Measurements from ENCODE around the gene SIK3. TPM values are rescaled to one million over a fixed set of nuclear protein-coding genes. Genes with fewer than 3 reads are reported as not detected.

SIK3 gene
- total RNA-seq, 1 experiment from 2014 or later = 31.4 TPM

DNA sequence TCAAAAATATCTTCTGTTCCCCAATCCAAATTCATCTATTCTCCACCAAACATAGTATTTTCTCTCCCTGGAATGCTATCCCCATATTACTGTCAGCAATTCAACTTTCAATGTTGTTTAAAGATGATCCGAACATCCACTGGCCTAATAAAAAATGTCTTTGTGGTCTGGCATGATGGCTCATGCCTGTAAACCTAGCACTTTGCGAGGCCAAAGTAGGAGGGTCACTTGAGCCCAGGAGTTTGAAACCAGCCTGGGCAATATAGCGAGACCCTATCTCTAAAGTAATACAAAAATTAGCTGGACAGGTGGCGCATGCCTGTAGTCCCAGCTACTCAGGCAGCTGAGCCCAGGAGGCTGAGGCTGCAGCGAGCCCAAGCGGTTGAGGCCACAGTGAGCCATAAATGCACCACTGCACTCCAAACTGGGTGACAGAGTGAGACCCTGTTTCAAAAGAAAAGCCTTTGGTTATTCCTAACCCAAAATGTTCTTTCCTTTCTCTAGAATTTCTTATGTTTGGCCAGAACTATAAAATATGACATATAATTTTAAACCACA lies 29.8 kb downstream of the SIK3 start:
- H3K14ac ChIP-seq (ENCODE audit: insufficient read depth, low read length) = no peak overlapping the region
- H2AFZ ChIP-seq (ENCODE audit: low read length) = no peak overlapping the region
- no peak overlapping the region for H3K23ac ChIP-seq (ENCODE audit: insufficient read length, low read depth, low read length)
- Mint-ChIP-seq H3K27me3 (ENCODE audit: low read depth) (no peaks in the 10 kb centered on the region), H3K4me1 (peaks cover 19 to 25% of the 10 kb centered on the region in 2 experiments), H3K9me3 (no peaks in the 10 kb centered on the region), H3K36me3 (ENCODE audit: insufficient read depth in 1 of 3, low read depth in 3 of 3) (peaks cover 0 to 4% (median 2%) of the 10 kb centered on the region in 3 experiments; a peak in 3 of 7 replicates), H3K4me3 (no peak overlapping the region), H3K27ac (no peak overlapping the region)
- no peak overlapping the region for H4K8ac ChIP-seq (replicated peaks; ENCODE audit: insufficient read length, low read depth, low read length)
- H3K9ac ChIP-seq (ENCODE audit: extremely low read depth, insufficient read length, low read length) = no peak overlapping the region
- H3K79me1 ChIP-seq (ENCODE audit: insufficient read depth, low read depth, low read length, poor library complexity, severe bottlenecking) = no peaks in the 10 kb centered on the region
- H3K9me3 ChIP-seq (ENCODE audit: control insufficient read depth, low read depth, low read length) = no peaks in the 10 kb centered on the region
- no peak overlapping the region for H3K56ac ChIP-seq (ENCODE audit: insufficient read length, low read depth, low read length)
- H2BK20ac ChIP-seq (ENCODE audit: low read depth, low read length, poor library complexity, severe bottlenecking) = no peak overlapping the region
- no peak overlapping the region for H2BK12ac ChIP-seq (ENCODE audit: insufficient read length, low read depth, low read length)
- H3K4ac ChIP-seq (ENCODE audit: low read depth, low read length) = no peak overlapping the region
- H2BK5ac ChIP-seq (ENCODE audit: insufficient read length, low read length) = no peak overlapping the region
- no peak overlapping the region for H3K18ac ChIP-seq (ENCODE audit: insufficient read length, low read depth, low read length)
- H4K5ac ChIP-seq (ENCODE audit: insufficient read length, low read depth, low read length) = no peak overlapping the region
- H3K79me2 ChIP-seq (ENCODE audit: insufficient read depth, low read length) = no peaks in the 10 kb centered on the region; the same call in 1 of the 2 replicates
- H3T11ph ChIP-seq (ENCODE audit: low read length) = no peak overlapping the region
- no CpG with 5 or more reads among the region's 6 CpGs for WGBS (ENCODE audit: extremely low coverage, insufficient read length, low lambda C conversion rate)
- H4K20me1 ChIP-seq (ENCODE audit: control insufficient read depth, insufficient read depth, insufficient read length) = no peaks in the 10 kb centered on the region
- TF ChIP-seq, protein P1, sequence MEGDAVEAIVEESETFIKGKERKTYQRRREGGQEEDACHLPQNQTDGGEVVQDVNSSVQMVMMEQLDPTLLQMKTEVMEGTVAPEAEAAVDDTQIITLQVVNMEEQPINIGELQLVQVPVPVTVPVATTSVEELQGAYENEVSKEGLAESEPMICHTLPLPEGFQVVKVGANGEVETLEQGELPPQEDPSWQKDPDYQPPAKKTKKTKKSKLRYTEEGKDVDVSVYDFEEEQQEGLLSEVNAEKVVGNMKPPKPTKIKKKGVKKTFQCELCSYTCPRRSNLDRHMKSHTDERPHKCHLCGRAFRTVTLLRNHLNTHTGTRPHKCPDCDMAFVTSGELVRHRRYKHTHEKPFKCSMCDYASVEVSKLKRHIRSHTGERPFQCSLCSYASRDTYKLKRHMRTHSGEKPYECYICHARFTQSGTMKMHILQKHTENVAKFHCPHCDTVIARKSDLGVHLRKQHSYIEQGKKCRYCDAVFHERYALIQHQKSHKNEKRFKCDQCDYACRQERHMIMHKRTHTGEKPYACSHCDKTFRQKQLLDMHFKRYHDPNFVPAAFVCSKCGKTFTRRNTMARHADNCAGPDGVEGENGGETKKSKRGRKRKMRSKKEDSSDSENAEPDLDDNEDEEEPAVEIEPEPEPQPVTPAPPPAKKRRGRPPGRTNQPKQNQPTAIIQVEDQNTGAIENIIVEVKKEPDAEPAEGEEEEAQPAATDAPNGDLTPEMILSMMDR (conservative IDR thresholded peaks at IDR 0.05) = no peak
- H3K23me2 ChIP-seq (ENCODE audit: insufficient read length, low read depth, low read length, poor library complexity, severe bottlenecking) = no peaks in the 10 kb centered on the region
- no peak overlapping the region for H2BK15ac ChIP-seq (ENCODE audit: low read depth, low read length)
- no peak for DNase-seq
- no peak overlapping the region for H3K4me2 ChIP-seq (ENCODE audit: insufficient read depth, insufficient read length, low read length)
- no peaks in the 10 kb centered on the region for H3K27me3 ChIP-seq (ENCODE audit: insufficient read depth, low read length)
- no peak overlapping the region for H3K27ac ChIP-seq (ENCODE audit: insufficient read length, low read depth, low read length)
- H4K91ac ChIP-seq (ENCODE audit: insufficient read length, low read depth, low read length) = no peak overlapping the region
- peaks cover 3% of the 10 kb centered on the region; the same call in 1 of the 2 replicates for H3K4me1 ChIP-seq (ENCODE audit: insufficient read depth, low read length)
- no peak overlapping the region for H2BK120ac ChIP-seq (ENCODE audit: low read depth, low read length, poor library complexity, severe bottlenecking)
- no peak overlapping the region for H2AK5ac ChIP-seq (ENCODE audit: insufficient read length, low read length)
